ENCODE measurements around the gene TBC1D17.

The TBC1D17 gene

DNA sequence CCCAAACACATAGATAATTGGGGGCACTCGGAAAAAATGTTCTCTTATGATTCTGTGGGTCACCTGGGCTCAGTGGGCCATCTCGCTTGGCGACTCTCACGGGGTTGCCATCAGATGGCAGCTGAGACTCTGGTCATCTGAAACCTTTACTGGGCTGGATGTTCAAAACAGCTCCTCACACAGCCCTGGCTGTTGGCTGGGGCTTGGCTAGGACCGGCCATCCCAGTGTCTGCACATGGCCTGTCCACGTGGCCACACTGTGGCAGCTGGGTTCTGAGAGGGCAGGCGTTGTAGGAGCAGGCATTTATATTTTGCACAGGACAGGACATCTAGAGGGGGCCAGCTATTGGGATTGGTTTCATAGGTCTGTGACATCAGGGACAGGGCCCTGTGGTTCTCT, 43.9 kb upstream of the TBC1D17 start:
- no peaks in the 10 kb centered on the region for H3K27me3 ChIP-seq (ENCODE audit: low read length)
- H3K27ac ChIP-seq (ENCODE audit: low read depth, low read length) = no peak overlapping the region
- no peak overlapping the region for H3K4me2 ChIP-seq (ENCODE audit: low read depth, low read length, poor library complexity, severe bottlenecking)
- TF ChIP-seq EZH2phosphoT487 (conservative IDR thresholded peaks at IDR 0.05; ENCODE audit: low read length) = no peak
- TF ChIP-seq, protein P1, sequence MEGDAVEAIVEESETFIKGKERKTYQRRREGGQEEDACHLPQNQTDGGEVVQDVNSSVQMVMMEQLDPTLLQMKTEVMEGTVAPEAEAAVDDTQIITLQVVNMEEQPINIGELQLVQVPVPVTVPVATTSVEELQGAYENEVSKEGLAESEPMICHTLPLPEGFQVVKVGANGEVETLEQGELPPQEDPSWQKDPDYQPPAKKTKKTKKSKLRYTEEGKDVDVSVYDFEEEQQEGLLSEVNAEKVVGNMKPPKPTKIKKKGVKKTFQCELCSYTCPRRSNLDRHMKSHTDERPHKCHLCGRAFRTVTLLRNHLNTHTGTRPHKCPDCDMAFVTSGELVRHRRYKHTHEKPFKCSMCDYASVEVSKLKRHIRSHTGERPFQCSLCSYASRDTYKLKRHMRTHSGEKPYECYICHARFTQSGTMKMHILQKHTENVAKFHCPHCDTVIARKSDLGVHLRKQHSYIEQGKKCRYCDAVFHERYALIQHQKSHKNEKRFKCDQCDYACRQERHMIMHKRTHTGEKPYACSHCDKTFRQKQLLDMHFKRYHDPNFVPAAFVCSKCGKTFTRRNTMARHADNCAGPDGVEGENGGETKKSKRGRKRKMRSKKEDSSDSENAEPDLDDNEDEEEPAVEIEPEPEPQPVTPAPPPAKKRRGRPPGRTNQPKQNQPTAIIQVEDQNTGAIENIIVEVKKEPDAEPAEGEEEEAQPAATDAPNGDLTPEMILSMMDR (IDR thresholded peaks at IDR 0.05; ENCODE audit: insufficient read depth, low read length, poor library complexity, severe bottlenecking) = no peak
- H4K20me1 ChIP-seq (ENCODE audit: low read depth, low read length) = no peaks in the 10 kb centered on the region
- H3K79me2 ChIP-seq (ENCODE audit: insufficient read depth, low read length) = no peaks in the 10 kb centered on the region
- H3K36me3 ChIP-seq (ENCODE audit: low read length) = peaks cover under 1% of the 10 kb centered on the region; the same call in 1 of the 2 replicates
- H3F3A ChIP-seq (ENCODE audit: insufficient read depth) = no peaks in the 10 kb centered on the region
- no peaks in the 10 kb centered on the region for H3K9me3 ChIP-seq (ENCODE audit: insufficient read depth, low read length)
- no peak overlapping the region for H2AFZ ChIP-seq (ENCODE audit: low read depth, low read length, severe bottlenecking)
- no peak overlapping the region for H3K9ac ChIP-seq (ENCODE audit: low read length)
- no peaks in the 10 kb centered on the region for H3K9me2 ChIP-seq (replicated peaks; ENCODE audit: insufficient read depth, low read length)
- H3K4me3 ChIP-seq (ENCODE audit: insufficient read depth, low read length, poor library complexity, severe bottlenecking) = no peak overlapping the region

DNA sequence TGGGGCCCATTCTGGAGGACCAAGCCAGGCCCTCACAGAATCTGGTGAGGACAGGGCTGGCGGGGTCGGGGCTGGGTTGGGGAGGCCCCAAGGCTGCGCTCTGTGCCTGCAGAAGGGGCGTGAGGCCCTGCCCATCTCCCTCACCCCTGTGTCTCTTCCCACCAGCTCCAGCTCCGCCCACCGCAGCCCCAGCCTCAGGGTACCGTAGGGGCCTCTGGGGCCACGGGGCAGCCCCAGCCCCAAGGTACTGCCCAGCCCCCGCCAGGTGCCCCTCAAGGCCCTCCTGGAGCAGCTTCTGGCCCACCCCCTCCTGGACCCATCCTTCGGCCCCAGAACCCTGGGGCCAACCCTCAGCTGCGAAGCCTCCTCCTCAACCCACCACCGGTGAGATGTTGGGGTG, 41.9 kb upstream of the TBC1D17 start:
- H3K9ac ChIP-seq (ENCODE audit: low read length) = no peak overlapping the region
- no peak for TF ChIP-seq EZH2phosphoT487 (conservative IDR thresholded peaks at IDR 0.05; ENCODE audit: low read length)
- TF ChIP-seq, protein P1 (IDR thresholded peaks at IDR 0.05; ENCODE audit: insufficient read depth, low read length, poor library complexity, severe bottlenecking) = no peak
- no peak overlapping the region for H3K4me3 ChIP-seq (ENCODE audit: insufficient read depth, low read length, poor library complexity, severe bottlenecking)
- no peak overlapping the region for H2AFZ ChIP-seq (ENCODE audit: low read depth, low read length, severe bottlenecking)
- H3K27me3 ChIP-seq (ENCODE audit: low read length) = no peaks in the 10 kb centered on the region
- H3K9me2 ChIP-seq (replicated peaks; ENCODE audit: insufficient read depth, low read length) = no peaks in the 10 kb centered on the region
- H3K36me3 ChIP-seq (ENCODE audit: low read length) = peaks cover 3% of the 10 kb centered on the region; the same call in 1 of the 2 replicates
- no peaks in the 10 kb centered on the region for H4K20me1 ChIP-seq (ENCODE audit: low read depth, low read length)
- H3F3A ChIP-seq (ENCODE audit: insufficient read depth) = no peaks in the 10 kb centered on the region
- H3K9me3 ChIP-seq (ENCODE audit: insufficient read depth, low read length) = no peaks in the 10 kb centered on the region
- H3K4me2 ChIP-seq (ENCODE audit: low read depth, low read length, poor library complexity, severe bottlenecking) = no peak overlapping the region
- H3K79me2 ChIP-seq (ENCODE audit: insufficient read depth, low read length) = no peaks in the 10 kb centered on the region
- no peak overlapping the region for H3K27ac ChIP-seq (ENCODE audit: low read depth, low read length)

DNA sequence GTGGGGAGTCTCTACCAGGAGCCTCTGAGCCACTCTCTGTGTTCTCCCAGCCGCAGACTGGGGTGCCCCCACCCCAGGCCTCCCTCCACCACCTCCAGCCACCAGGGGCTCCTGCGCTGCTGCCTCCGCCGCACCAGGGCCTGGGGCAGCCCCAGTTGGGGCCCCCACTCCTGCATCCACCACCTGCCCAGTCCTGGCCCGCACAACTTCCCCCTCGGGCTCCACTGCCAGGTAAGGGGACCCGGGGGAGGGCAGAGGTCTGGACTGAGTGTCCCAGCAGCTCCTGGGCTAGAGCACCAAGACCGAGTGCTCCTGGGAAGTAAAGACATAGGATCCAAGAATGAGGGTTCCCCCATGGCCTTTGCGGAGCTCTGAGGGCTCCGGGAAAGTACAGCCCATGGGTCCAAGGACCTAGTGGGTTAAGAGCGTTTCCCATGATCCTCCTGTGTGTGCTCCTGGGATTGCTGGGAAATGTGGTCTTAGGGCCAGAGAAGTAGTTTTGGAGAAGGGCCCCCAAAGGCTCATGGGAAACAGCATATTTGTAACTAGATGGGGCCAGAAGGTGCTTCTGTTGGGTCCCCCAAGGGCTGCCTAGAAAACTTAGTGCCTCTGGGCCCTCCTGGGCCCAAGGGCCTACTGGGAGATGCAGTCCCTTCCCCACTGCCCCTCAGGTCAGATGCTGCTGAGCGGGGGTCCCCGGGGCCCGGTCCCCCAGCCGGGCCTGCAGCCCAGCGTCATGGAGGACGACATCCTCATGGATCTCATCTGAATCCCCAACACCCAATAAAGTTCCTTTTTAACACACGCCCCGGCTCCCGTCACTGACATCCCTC, 41.1 kb upstream of the TBC1D17 start:
- no peaks in the 10 kb centered on the region for H3K9me3 ChIP-seq (ENCODE audit: insufficient read depth, low read length)
- TF ChIP-seq EZH2phosphoT487 (conservative IDR thresholded peaks at IDR 0.05; ENCODE audit: low read length) = no peak
- TF ChIP-seq, protein P1 (IDR thresholded peaks at IDR 0.05; ENCODE audit: insufficient read depth, low read length, poor library complexity, severe bottlenecking) = no peak
- H3F3A ChIP-seq (ENCODE audit: insufficient read depth) = no peaks in the 10 kb centered on the region
- H3K9me2 ChIP-seq (replicated peaks; ENCODE audit: insufficient read depth, low read length) = no peaks in the 10 kb centered on the region
- no peak overlapping the region for H3K9ac ChIP-seq (ENCODE audit: low read length)
- H4K20me1 ChIP-seq (ENCODE audit: low read depth, low read length) = no peaks in the 10 kb centered on the region
- H3K4me3 ChIP-seq (ENCODE audit: insufficient read depth, low read length, poor library complexity, severe bottlenecking) = no peak overlapping the region
- no peak overlapping the region for H3K27ac ChIP-seq (ENCODE audit: low read depth, low read length)
- H2AFZ ChIP-seq (ENCODE audit: low read depth, low read length, severe bottlenecking) = no peak overlapping the region
- peaks cover 3% of the 10 kb centered on the region; the same call in 1 of the 2 replicates for H3K36me3 ChIP-seq (ENCODE audit: low read length)
- no peaks in the 10 kb centered on the region for H3K79me2 ChIP-seq (ENCODE audit: insufficient read depth, low read length)
- no peak overlapping the region for H3K4me2 ChIP-seq (ENCODE audit: low read depth, low read length, poor library complexity, severe bottlenecking)
- H3K27me3 ChIP-seq (ENCODE audit: low read length) = no peaks in the 10 kb centered on the region

Measured in SU-DHL-6 (cell line).